T47D (cell line): Measurements from ENCODE around the gene GAST.

Experiments
- DNase-seq, 2 experiments: peaks; one replicate each; pipeline versions ENCODE4 v3.0.0 to v3.0.0-alpha.2; 2011 to 2012; ENCODE audit warnings: low read depth in 1 of 2, low spot score in 1 of 2
- JUND ChIP-seq: IDR thresholded peaks from 2 replicates; pipeline ENCODE4 v1.6.1; 2012; ENCODE audit warnings: low read depth
- in situ Hi-C: cut with HindIII; loops from 2 replicates; pipeline ENCODE4 v1.10.0; 2016; ENCODE audit warnings: low sequenced_read_pairs, low pct_unique_long_range_greater_than_20kb

The GAST gene

DNA sequence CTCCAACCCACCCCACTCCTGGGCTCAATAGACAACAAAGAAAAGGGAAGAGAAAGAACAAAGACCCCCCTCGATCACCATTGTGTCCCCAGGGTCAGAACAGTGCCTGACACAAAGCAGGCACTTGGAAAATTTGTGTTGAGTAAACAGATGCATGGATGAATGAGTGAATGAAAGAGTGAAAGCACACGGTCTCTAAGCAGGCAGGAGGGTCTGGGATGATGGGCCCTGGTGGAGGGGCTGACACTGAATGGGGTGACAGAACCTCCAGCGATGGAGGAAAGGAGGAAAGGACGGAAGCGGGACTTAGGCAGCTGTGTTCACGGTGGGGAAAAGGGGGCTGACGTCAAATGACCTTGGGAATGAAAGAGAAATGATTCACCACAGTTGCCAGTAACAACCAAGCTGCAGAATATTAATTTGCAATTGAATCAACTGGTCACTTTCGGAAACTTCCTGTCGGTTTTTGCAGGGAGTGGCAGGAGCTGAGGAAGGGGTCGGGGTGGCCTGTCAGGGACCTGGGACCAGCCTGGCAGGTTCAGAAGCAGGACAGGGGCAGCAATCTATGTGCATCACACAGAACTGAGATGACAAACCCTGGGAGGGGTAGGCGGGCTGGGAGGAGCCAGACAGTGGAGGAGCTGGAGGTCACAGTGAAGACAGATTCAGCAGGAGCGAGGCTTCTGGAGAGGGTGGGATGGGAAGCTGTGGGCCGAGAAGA is 6.7 kb upstream of the GAST start:
- TF ChIP-seq JUND: no peak
- in situ Hi-C loops: no loop called here
- no peak for DNase-seq

DNA sequence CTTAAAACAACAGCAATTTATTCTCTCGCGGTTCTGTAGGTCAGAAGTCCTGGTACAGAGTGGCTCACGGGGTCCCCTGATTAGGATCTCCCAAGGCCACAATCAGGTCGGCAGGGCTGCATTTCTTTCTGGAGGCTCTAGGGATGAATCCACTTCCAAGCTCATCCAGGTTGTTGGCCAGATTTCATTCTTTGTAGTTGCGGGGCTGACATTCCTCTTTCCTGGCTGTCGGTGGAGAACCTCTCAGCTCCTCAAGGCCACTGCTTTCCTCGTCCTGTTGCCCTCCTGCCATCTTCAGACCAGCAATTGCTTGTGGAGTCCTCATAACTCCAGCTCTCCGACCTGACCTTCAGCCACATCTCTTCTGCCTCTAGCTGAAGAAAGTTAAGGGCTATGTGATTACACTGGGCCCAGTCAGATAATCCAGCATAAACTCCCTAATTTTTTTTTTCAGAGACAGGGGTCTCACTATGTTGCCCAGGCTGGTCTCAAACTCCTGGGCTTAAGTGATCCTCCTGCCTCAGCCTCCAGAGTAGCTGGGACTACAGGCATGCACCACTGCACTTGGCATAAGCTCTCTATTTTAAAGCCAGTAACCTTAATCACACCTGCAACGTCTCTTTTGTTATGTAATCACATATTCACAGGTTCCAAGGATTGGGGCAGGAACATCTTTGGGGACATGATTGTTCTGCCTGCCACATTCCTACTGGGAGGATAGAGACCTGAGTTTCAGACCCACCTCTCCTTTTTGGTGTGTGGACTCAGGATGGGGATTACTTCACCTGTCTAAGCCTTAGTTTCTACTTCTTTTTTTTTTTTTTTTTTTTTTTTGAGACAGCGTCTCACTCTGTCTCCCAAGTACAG is 4.1 kb upstream of the GAST start:
- DNase-seq: no peak
- TF ChIP-seq JUND: no peak

DNA sequence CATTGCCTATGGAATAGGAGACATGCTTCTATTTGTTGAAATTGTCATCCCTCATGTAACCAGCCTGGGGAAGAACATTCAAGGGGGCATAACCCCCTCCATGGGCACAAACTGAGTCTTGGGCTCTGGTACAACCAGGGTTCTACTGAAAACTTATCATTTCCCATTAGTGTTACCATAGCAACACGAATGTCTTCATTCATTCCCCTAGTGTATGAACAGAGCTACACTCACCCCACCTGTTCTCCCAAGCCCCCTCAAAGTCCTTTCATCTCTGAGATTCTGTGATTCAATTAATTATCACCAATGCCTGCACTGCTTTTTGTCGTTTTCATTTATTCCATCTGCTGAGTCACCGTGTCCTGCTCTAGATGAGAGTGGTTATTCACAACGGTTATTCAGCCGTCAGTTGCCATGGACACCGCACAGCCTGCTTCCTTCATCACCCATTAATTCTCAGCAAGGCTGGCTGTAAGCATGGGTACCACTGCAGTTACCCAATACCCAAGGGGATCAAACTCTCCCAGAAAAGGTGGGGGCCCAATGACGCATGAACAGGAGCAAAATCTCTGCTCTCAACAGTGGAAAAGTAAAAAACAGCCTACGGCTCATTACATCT is 1.6 kb upstream of the GAST start:
- no peak for DNase-seq
- in situ Hi-C loops: no loop called here
- TF ChIP-seq JUND: no peak

More for the DNA sequence above, 4.1 kb upstream of the GAST start:
- in situ Hi-C loops: no loop called here

DNA sequence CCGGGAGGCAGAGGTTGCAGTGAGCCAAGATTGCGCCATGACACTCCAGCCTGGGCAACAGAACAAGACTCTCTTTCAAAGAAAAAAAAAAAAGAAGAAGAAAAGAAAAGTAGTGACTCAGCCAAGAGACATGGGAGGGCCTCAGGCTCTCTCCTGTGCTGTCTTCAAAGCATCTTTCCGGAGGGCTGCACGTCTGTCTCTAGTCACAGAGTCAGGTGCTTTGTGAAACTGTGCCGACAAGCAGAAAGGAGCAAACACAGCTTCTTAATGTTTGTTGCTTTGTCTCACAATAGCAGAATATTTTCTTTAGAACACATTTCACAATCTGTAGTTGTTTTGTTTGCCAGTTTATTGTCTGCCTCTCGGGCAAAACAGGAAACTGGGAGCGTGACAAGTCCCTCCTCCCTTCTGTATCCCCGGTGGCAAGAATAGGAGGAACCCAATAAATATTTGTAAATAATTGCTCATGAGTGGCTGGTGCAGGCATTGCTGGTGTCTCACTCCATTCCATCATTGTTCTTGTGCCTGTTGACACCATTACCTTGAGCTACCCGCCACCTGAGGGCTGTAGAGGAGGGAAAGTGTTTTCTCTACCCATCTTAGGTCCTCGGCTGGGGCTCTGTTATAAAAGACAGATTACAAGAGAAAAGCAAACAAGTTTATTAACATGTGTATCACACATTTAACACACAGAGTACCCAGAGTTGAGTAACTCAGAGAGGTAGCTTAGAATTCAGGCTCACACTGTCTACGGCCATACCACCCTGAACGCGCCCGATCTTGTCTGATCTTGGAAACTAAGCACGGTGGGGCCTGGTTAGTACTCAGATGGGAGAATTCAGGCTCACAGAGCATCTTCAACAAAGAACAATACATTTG is 5.5 kb downstream of the GAST start:
- peak in 1 of 2 experiments; percentile 60 for DNase-seq
- in situ Hi-C loops: no loop called here
- no peak for TF ChIP-seq JUND

DNA sequence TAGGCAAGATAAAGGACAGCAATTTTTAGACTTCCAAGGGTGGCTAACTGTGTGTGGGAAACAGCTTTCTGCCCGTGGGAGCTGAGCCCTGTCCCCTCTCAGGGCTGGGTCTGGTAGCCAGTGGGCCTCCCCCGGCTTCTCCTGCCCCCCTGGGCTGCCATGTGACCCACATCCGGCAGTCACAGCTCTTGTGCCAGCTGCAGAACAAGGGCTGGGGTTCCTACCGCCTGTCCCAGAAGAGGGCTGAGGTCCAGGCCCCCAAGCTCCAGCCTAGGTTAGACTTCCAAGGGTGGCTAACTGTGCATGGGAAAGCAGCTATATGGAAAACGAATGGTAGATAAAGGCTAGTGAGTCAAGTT is 6.1 kb downstream of the GAST start:
- no peak for TF ChIP-seq JUND
- in situ Hi-C loops: no loop called here
- no peak for DNase-seq

DNA sequence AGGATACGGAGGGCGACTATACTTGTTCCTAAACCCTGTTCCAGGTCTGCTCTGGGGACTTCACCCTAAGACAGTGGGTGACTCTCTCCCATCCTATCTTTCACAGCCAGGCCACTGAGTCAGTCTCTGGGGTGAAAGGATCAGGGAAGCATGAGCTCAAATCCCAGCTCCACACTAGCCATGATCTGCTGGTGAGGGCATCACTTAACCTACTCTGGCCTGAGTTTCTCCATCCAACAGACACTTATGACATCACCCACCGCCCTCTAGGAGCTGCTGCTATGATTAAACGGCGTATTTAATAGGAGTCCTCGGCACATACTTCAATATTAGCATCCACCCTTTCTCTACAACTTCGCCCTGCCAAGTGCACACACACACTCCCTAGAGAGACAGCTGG is 10.1 kb downstream of the GAST start:
- in situ Hi-C loops: no loop called here
- no peak for TF ChIP-seq JUND
- no peak for DNase-seq

DNA sequence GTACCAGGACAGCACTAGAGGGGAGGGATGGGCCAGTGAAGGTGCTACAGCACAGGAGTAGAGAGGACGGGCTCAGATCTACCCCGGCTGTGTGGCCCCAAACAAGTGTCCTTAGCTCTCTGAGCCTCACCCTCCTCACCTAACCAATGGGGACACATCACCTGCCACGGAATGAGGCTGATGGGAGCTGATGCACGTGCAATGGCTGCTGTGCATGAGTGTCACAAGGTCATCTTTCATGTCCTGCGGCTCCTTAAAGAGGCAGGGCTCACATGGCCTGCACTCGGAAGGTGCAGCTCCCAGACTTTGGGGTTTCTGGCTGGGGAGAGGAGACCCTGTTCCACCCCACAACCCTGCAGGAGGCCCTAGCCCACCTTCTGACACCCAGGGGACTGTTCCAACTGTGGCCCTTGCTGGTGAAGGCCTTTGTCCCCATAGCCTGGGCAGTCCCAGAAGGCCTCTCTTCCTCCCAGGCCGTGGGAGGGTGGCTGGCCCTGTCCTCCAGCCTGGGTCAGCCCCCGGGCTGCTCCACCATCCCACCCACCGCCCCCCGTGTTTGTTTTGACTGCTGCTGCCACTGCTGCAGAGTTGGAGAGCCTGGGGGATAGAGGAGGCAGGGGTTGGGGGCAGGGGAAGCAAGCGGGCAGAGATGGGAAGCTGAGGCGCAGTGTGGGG is 11.8 kb downstream of the GAST start:
- no peak for DNase-seq
- in situ Hi-C loops: no loop called here
- TF ChIP-seq JUND: no peak

DNA sequence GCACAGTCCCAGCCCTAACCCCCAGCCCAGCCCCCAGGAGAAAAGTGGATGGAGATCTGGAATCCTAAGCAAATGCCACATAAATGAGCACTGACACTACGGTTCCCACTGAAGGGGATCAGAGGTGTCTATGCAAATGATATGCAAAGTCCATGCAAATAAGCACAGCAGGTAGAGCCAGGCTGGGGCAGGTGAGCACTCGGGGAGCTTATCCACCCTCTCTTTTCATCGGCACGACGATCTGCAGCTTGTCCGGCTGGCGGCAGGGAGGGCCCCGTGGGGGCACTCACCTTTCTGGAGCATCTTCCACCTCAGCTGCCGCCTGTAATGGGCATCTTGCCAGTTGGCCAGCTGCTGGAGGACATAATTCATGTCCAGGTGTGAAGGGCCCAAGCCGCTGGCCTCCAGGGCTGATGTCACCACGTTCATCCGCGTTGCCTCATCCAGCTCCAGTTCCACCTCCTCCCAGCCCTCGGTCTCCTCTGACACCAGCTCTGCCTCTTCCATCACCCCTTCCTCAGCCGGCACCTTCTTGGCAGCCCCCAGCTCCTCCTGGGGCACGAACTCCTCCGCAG is 12.4 kb downstream of the GAST start:
- in situ Hi-C loops: no loop called here
- DNase-seq: no peak
- TF ChIP-seq JUND: no peak

DNA sequence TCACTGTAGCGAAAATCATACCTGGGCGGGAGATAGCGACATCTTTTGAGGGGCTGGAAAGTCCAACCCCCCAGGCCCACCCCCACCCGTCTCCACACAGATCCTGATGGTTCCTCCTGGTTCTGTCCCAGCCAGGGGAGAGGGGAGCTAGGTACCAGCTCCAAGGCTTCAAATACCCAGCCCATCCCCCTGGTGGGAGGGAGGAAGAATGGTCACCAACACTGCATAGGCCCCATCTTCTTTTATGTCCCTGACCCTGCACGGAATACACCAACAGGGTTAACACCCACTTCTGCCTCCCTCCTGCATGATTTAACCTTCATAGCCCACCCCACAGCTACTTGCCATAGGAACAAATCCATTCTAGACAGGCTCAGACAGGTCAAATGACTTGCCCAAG is 13.0 kb downstream of the GAST start:
- DNase-seq: no peak
- in situ Hi-C loops: no loop called here
- TF ChIP-seq JUND: no peak

DNA sequence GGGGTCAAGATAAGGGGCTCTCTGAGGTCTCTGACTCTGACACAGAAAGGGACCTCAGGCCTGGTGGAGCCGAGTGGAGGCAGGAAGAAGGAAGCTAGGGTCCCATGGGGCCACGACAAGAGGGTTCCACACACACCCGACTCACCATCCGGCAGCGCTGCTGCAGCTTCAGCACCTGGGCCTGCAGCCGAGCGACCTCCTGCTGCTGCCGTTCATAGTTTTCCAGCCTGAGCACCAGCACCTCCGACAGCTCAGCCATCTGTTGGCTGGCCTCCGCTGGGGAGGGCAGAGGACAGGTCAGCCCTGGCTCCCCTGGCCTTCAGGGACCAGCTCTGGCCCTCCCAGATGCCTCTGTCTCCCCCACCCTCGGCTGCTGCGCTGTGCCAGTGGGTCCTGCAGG is 15.9 kb downstream of the GAST start:
- no peak for DNase-seq
- in situ Hi-C loops: no loop called here
- TF ChIP-seq JUND: no peak

DNA sequence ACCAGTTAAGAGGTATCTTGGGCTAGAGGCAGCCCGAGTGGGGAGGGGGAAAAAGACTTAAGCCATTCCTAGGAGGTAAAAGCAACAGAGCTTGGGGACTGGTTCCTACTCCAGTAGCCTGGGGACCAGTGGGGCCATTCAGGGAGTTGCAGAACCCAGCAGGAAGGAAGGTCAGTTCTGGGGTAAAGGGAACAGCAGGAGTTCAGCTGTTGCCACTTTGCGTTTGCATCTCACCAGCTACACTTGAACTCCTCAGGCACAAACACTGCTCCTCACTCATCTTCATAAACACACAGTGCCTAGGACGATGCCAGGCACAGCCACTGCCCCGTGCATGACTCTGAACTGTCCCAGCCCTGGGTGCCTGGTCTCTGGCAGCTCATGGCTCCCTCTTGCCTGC is 18.3 kb downstream of the GAST start:
- in situ Hi-C loops: no loop called here
- no peak for DNase-seq
- TF ChIP-seq JUND: no peak

DNA sequence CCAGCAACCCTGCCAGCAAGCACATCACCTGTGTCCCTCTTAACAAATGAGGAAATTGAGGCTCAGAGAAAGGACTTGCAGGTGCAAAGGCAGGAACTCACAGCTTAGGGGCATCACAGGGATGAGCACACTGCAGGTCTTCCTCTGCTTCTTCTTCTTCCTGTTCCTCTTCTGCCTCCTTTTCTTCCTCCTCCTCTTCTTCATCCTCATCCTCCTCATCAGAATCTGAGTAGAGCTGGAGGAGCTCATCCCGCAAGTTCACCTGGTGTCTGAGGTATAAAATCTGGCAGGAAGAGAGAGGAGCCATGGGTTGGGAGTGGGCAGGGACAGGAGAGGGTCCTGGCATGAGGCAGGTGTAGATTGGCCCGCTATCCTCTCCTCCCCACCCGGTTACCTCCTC is 19.7 kb downstream of the GAST start:
- DNase-seq: no peak
- no peak for TF ChIP-seq JUND
- in situ Hi-C loops: no loop called here
